Hindlimb muscle (tissue), 1 donor: ENCODE measurements around the gene CCDC178. TPM values are rescaled to one million over a fixed set of nuclear protein-coding genes. Genes with fewer than 3 reads are reported as not detected.

Experiments
- DNase-seq: peaks from one replicate; pipeline ENCODE4 v3.0.0-alpha.2; 2013
- polyA plus RNA-seq: library from polyadenylated mRNA; unstranded; fragments of 120-200 nt; gene quantifications from one replicate; pipeline ENCODE4 v1.2.1, GENCODE V29; 2013; ENCODE audit not compliant: insufficient read length

The CCDC178 gene
- polyA plus RNA-seq, 1 donor, result 0.36 TPM

DNA sequence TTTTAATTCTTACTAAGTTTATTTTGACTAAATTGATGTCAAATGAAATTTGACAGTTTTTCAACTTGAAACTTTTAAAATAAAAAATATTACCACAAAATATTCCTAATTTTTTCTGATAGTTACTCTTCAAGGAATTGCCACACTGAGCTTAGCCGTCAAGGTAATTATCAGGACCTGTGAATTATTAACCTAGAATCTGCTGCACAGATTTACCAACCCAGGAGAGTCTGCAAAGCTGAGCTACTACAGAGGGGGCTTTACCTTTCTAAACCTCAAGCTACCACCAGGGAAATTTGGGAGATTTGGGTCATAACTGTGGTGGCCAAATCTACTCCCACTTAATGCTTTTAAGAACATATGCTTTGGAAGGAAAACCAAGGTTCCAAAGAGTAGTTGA lies 324.6 kb downstream of the CCDC178 start:
- no peak for DNase-seq

DNA sequence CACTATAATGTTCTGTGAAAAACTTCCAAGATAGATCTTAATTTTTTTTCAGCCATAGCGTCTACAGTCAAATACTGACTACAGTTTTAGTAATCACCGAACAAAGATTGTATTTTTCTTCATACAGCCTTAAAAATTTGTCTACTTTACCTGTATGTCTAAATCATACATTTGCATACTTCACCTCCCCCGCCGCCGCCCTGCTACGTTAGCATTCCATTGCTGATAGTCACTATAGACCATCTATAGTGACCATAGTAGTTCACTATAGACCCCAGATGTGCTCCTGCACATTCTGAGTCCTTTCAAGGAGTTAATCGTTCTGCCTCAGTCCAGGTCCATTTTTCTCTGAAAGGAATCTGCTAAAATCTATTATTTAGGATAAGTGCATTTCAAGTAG lies 325.0 kb downstream of the CCDC178 start:
- DNase-seq, result no peak

DNA sequence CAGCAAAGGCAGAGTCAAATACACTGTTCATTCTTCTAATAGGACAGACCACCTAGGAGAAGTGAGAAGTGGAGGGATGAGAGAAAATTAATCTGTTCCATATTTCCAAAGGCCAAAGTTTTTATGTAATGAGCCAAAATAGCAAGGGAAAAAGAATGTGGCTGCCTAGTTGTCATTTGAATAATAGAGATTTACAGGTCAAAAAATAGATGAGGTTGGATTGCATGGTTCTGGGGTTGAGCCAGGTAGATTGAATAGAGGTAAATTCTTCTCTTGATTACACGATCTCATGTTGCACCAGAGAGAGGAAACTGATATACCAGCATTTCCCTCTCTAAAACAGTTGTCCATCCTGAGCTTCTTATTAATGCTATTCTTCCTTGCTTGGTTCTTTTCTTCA lies 325.8 kb downstream of the CCDC178 start:
- no peak for DNase-seq

- no peak for DNase-seq
Observed at GRCh38 chr18:33113416-33113815, 327.1 kb downstream of the CCDC178 start.

DNA sequence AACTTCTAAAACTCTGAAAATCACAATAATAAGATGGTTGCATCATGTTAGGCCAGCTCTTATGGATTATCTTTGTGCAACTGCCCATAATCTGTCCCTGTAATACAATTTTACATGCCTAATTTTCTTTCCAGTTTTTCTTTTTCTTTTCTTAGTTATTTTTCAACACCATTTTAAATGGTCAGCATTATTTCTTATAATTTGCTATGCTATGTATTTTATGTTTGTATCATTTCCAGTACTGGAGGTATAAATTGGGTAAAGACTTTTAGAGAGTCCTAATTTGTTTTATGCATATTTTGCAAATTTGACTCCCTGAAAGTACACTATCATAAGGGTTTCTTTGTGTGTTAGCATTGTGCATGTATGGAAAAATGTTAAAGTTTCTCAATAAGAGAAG lies 333.0 kb downstream of the CCDC178 start:
- no peak for DNase-seq

DNA sequence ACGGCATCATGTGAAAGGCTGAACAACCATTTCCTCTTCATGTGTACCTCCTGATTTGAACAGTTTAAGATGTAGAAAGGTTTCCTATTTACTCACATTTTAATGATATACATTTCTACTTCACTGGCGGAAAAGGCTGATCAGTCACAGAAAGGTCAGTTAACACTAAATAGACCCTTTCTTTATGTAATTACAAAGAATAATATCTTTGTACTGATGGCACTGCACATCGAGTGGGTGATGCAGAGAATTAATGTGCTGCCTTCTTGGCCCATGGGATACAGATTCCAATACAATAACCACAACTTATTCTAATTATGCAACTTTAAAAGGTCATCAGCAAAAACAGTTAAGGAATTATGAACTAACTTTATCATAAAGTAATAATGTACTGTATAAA lies 339.2 kb downstream of the CCDC178 start:
- no peak for DNase-seq

DNA sequence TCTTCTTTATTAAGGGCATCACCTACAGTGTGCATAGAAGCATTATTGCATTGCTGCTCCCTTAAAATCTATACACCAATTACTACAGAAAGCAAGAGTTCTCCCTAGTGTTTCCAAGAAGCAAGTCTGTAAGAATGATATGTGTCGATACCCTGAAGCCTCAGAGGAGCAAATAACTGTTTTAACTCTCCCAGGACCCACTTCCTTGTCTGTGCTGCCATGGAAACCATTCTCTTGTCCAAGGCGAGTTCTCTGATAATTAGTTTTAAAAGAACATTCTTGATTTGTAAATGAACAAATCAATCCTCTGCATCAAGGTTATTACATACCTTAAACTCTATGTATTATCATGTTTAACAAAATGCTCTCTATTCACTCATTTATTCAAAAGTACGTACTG lies 340.9 kb downstream of the CCDC178 start:
- DNase-seq, result no peak

DNA sequence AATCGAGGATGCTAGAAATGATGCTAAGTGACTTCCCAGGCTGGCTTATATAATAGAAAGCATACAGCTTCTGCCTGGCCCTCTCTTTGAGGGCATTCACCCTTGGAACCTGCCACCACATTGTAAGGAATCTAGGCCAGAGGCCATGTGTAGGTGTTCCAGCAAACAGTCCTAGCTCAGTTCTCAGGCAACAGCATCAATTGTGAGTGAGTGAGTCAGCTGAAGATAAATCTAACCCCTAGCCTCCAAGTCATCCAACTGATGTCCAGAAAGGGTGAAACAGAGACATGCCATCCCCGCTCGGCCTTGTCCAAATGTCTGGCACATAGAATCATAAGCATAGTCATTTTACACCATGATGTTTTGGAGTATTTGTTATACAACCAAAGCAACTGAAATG lies 343.4 kb downstream of the CCDC178 start:
- DNase-seq, result no peak

- DNase-seq, result no peak
Observed at GRCh38 chr18:33090461-33090860, 350.1 kb downstream of the CCDC178 start.

GRCh38 chr18:33076601-33077000 lies 363.9 kb downstream of the CCDC178 start:
- DNase-seq, result no peak

GRCh38 chr18:33074125-33074524 lies 366.4 kb downstream of the CCDC178 start:
- DNase-seq, result no peak

GRCh38 chr18:33062834-33063364 lies 377.6 kb downstream of the CCDC178 start:
- no peak for DNase-seq

DNA sequence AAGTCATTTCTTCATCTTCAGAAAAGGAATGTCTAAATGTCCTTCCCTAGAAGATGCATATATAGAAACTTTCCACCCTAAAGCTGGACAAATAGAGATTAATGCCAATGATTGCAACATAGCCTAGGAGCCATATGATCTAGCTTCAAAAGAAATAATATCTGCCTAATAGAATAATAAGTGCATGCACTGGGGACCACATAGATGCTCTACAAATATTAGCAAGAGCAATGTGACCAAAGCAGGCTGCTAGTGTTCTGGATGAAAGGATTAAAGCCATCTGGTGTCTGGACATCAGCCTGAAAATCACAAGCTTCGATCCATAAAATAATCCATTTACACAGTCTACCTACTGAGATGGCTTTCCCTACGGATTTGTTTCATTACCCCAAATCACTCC lies 387.6 kb downstream of the CCDC178 start:
- no peak for DNase-seq

GRCh38 chr18:33051407-33051806 lies 389.1 kb downstream of the CCDC178 start:
- DNase-seq, result no peak

DNA sequence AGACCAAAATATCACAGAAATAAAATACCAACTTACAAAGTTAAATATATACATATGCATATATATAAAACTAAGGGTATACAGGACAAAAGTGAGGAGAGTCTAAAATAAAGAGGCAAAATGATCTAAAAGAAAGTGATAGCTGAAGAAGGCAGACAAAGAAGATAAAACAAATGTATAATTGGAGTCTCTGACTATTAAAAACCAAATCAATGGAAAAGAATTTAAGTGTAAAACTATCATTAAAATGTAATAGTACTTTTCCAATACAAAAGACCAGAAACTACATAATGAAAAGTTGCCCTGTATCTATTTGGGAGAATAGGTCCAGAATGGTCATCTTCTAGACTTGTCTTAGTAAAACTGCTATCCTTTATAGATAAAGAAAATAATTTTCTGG lies 400.3 kb downstream of the CCDC178 start:
- DNase-seq, result no peak

GRCh38 chr18:33034945-33035344 lies 405.6 kb downstream of the CCDC178 start:
- no peak for DNase-seq

- DNase-seq, result no peak
Observed at GRCh38 chr18:33034212-33034611, 406.3 kb downstream of the CCDC178 start.

- DNase-seq, result no peak
Observed at GRCh38 chr18:33022370-33022769, 418.2 kb downstream of the CCDC178 start.

DNA sequence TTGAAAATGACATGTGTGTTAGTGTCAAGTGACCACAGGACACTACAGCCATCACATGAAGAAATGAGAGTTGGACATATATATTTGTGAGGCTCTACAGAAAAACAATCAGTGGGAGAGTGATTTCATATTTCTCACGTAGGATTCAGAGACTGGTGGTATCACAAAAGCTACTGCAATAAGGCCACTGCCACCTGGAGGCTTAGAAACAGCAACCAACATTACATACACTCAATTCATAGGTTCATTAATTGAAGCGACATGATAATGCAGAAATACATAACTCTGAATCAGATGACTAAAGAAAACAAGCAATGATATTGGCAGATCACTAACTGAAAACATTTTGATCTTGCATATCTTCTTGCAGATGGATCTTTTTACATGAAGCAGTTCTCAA lies 419.6 kb downstream of the CCDC178 start:
- DNase-seq, result no peak

DNA sequence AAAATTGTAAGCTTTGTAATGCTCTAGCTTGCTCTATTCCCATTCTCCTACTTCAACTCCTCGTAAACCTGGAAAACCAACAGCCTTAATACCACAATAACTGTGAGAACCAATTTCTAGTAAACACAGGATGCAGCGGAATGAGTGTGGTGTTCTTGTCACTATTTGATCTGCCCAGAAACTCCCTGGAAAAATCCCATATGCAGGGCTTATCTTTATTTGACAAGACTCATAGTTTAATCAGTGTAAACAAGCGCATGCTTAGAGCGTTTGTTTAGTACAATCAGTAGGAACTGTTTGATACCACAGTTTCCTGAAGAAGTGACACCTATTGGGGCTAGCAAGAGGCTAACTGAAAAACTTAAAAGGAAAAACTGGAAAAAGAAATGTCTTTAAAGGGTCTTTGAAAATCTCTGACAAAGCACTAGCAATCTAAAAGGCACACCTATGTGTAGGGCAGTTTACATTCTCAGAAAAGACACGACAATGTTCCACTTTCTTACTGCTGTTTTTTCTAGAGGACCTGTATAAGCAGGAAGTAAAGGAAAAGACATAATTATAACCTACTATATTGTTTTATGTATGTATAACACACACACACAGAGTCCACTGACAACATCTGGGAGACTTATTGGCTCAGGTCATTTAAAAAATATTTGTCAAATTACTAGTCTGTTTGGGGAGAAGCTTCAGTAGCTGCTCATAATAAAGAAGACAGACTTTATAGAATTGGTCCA lies 426.3 kb downstream of the CCDC178 start:
- DNase-seq, result no peak

DNA sequence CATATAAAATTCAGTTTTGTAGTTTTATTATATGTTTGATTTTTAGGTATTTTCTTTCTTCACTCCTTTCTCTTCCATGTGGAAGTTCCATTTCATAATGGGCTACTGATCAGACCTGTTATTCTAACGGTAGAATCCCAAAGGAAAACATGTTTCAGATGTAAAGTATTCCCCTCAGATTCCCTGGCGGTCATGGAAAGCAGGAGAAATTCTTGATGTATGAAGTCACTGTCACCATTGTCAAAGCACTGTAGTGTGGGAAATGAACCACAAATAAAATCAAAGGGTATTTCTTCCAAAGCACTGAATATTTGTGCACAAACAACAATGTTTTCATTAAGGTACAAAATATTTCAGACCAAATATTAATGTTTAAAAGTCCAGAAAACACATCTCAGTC lies 430.4 kb downstream of the CCDC178 start:
- DNase-seq, result no peak

GRCh38 chr18:32998921-32999320 lies 441.6 kb downstream of the CCDC178 start:
- DNase-seq, result no peak

DNA sequence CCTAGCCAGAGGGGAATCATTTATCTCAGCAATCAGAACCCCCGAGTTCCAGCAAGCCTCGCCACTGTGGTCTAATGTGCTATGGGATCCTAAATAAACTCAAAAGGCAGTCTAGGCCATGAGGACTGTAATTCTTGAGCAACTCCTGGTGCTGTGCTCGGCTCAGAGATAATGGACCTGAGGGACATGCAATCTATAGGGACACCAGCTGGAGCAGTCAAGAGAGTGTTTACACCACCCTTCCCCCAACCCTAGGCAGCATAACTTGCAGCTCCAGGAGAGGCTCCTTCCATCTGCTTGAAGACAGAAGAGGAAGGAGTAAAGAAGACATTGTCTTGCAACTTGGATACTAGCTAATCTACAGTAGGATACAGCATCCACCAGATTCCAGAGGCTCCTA lies 442.2 kb downstream of the CCDC178 start:
- no peak for DNase-seq

- DNase-seq, result no peak
Observed at GRCh38 chr18:32983721-32984120, 456.8 kb downstream of the CCDC178 start.

DNA sequence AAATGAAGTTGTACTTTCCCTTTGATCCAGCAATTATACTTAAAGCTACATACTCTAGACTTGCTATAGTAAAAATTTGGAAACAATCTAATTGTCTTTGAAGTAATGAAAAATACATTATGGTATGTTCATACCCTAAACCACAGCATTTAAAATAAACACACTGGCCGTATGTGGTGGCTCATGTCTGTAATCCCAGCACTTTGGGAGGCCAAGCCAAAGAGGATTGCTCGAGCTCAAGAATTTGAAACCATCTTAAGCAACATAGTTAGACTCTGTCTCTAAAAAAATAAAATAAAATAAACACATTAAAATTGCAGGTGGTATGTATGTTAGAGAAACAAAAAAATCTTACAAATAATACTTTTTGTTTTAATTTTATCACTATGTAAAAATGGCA lies 459.6 kb downstream of the CCDC178 start:
- DNase-seq, result no peak
